GM21447 (cell line): ENCODE measurements around the gene SAMD9.
"Not testable (repeated sequence)": the region's sequence is repeated elsewhere in the genome, so short reads cannot be mapped to it uniquely, and the experiment has no call there.

Source experiments
- ATAC-seq: cut with Tn5 transposase; IDR thresholded peaks from one replicate; pipeline ENCODE4 v1.9.1; 2021; ENCODE audit not compliant: unreplicated experiment

SAMD9 gene

DNA sequence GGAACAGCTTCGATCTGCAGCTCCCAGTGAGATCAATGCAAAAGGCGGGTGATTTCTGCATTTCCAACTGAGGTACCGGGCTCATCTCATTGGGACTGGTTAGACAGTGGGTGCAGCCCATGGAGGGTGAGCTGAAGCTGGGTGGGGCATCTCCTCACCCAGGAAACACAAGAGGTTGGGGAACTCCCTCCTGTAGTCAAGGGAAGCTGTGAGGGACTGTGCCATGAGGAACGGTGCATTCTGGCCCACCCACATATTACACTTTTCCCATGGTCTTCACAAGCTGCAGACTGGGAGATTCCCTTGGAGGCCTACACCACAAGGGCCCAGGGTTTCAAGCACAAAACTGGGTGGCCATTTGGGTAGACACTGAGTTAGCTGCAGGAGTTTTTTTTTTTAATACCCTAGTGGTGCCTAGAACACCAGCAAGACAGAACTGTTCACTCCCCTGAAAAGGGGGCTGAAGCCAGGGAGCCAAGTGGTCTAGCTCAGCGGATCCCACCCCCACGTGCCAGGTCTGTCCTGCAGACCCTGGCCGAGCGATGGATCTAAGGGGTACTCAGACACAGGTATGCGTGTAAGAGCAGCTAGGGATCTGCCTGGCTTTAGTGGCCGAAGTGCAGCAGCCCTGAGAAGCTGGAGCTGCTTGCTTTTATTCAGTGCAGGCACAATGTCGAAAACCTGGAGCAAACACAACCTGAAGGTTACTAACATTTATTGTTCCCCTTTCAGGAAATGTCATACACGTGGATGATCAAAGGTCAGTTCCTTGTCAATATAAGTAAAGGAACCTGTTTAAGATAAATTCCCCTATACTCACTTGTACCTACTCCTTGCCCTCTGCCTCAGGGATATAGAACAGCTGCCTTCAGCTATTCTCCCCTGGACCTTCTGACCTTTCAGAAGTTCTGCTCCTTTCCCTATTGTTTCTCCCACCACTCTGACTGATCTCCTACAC, 3.1 kb upstream of the SAMD9 start:
- ATAC-seq = no peak

DNA sequence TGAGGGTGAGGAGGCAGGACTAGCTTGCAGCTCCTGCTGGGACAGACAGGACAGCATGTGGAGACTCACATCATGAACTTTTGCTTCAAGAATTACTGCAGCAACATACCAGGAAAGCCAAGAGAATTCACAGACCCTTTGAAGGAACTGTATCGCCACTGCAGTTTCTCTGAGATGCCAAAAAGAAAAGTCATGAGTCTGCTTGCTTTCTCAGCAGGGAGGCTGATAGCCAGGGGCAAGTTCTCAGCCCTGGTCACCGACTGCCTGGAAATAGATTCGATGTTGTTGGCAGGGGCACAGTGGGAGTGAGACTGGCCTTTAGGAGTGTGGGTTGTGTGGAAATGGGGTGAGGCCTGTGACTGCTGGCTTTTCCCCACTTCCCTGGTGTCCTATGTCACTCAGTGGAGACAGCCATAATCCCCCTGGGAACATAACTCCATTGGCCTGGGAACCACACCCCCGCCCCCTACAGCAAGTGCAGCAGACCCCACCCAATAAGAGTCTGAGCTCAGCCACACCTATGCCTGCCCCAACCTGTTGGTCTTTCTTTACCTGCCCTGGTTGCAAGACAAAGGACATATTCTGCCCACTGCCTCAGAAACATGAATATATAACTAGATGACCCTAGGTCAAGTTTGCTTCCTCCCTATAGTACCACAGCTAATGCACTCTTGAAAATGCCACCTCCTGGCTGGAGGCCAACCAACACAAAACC, 1.6 kb upstream of the SAMD9 start:
- ATAC-seq = no peak

DNA sequence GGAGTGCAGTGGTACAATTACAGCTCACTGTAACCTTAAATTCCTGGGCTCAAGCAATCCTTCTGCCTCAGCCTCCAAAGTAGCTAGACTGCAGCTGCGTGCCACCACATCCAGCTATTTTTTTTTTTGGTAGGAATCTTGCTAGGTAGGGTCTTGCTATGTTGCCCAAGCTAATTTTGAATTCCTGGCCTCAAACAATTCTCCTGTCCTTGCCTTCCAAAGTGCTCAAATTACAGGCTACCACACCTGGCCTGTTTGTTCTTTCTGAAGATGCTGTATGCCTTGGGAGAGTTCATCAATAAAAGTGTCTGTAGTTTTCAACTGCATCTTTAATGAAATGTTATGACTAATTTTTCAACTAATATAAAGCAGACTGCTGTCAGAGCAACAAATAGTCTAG, 452 bp downstream of the SAMD9 start:
- no peak for ATAC-seq

DNA sequence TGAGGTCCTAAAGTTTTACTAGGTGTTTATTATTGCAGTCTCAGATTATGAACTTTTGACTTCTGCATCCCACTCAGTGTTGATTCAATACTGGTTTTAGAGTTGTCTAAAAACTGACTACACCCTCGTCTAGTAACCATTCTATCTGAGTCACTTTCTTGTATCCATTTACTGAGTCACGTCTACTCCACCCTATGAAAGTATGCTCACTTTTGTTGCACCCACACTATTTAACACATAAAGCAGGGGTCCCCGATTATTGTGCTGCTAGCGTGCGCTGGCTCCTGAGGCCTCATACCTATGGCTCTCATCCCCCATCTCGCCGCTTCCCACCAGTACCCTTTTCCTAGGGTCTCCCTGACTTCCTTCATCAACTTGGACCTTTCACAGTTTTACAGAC, 2.0 kb downstream of the SAMD9 start:
- no peak for ATAC-seq

DNA sequence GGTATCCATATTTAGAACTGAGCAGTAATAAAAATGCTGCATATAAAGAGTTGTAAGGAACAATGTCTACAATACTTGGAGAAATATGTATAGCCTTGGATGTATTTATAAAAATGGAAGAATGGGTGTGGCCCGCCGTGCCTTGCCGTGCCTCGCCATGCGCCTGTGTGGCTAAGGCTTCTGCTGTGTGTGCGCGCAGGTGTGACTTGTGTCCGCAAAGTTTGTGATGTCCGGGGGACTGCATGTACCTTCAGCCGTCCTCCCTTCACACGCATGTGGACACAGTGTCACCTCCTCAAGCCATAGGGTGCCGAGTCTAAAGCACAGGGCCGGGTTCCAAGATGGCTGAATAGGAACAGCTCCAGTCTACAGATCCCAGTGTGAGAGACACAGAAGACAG, 9.8 kb downstream of the SAMD9 start:
- no peak for ATAC-seq

DNA sequence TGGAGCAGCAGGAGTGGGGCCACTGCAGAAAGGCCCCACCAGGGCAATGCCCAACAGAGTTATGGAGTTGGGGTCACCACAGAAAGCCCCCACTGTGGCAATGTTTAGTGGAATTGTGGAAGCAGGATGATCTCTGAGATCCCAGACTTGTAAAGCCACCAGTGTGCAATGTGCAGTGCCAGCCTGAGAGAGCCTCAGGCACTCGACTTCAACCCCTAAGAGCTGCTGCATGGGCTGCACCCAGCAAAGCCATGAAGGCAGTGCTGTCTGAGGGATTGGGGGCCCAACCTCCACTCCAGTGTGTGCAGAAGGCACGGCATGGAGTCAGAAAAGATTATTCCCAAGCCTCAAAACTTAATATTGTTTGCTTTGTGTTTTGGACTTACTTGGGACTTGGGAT, 20.4 kb downstream of the SAMD9 start:
- ATAC-seq = no peak

DNA sequence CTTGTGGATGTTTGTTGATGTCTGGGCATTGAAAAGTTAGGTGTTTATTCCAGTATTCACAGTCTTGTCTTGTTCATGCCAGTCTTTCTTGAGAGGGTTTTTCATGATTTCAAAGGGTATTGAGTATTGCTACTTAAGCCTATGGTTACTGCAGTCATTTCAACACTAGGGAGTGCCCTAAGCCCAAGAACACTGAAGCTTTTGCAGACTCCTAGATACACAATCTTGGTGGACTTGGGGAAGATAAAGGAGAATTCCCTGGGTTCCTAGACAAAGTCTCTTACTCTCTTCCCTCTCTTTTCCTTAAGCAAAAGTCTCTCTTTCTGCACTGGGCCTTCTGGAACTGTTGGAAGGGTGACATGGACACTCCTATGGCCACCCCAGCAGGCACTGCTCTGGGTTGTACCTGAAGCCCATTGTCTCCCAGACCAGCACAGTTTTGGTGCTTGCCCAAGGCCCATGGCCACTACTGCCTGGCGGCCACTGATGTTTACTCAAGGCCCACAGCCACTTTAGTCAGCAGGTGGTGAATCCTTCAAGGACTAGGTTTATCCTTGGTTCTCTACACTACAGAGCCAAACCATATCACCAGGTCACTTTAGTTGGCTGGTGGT, 24.9 kb downstream of the SAMD9 start:
- no peak for ATAC-seq

DNA sequence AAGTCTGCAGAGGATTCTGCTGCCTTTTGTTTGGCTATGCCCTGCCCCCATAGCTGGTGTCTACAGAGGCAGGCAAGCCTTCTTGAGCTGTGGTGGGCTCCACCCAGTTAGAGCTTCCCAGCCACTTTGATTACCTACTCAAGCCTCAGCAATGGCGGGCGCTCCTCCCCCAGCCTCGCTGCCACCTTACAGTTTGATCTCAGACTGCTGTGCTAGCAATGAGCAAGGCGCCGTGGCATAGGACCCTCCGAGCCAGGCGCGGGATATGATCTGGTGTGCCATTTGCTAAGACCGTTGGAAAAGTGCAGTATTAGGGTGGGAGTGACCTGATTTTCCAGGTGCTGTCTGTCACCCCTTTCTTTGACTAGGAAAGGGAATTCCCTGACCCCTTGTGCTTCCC, 44.4 kb downstream of the SAMD9 start:
- ATAC-seq = not testable (repeated sequence)

DNA sequence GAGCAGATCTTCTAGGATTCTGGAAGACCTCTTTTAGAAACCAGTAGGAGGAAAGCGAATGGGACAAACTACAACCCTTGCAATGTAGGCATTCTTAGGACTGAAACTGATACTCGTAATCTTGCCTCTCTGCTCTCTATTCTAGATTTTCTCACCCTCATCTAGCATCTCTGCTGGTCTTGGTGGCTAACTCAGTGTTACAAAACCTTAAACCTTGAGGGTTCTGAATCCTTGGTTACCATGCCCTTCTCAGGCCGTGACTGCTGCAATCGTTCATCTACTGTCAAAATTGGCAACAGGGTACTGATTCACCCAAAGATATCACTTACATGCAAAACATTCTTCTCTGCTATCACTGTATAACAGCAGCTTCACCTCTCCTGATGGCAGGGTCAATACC, 55.2 kb downstream of the SAMD9 start:
- ATAC-seq = no peak

DNA sequence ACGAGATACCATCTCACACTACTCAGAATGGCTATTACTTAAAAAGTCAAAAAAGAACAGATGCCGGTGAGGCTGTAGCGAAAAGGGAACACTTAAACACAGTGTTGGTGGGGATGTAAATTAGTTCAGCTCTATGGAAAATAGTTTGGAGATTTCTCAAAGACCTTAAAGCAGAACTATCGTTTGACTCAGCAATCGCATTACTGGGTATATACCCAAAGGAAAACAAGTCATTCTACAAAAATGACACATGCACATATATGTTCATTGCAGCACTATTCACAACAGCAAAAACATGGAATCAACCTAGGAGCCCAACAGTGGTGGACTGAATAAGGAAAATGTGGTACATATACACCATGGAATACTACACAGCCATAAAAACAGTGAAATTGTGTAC, 56.9 kb downstream of the SAMD9 start:
- no peak for ATAC-seq

DNA sequence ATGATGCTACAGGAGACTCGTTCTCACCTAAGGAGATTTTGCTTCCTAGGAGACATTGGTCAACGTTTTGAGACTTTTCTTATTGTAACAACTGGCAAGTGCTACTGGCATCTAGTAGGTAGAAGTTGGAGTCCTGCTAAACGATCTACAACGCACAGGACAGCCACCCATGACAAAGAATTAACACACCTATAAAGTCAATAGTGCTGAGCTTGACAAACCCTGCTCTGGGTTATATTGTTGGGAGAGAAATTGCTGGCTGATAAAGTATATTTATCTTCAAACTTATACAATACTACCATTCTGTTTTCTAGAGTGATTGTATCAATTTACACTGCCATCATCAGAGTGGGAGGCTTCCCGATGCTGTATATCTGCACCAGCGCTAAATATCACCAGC, 57.8 kb downstream of the SAMD9 start:
- ATAC-seq = no peak

DNA sequence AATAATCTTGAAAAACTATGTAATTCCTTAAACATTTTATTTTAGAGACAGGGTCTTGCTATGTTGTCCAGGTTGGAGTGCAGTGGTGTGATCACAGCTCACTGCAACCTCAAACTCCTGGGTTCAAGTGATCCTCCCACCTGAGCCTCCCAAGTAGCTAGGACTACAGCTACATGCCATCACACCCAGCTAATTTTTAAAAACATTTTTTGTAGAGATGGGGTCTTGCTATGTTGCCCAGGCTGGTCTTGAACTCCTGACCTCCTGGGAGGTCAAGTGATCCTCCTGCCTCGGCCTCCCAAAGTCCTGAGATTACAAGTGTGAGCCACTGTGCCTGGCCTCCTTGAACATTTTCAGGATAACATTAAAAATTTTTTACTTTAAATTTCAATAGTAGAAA, 61.2 kb downstream of the SAMD9 start:
- not testable (repeated sequence) for ATAC-seq

DNA sequence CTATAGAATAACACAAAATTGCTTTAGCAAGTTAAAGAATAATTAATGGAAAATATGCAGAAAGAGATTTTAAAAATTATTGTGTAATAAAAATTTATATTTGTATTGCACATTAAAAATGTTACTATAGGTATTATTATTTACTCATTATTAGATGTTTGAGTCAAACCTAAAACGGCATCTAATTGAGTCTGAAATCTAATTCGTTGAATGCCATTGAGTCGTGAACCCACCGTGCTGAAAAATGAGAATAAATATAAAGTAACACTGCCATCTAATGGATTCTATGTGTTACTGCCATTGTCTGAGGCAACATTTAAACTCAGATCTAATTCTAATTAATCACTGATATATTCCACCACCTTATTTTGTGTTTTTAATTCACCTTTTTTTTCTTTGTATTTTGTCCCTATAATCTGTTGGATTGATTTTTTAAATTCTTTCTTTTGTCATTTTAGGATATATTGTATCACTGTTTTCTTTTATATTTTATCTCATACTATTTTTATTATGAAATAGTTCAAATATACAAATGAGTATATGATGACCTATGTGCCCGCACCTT, 62.2 kb downstream of the SAMD9 start:
- peak; percentile 69 for ATAC-seq

DNA sequence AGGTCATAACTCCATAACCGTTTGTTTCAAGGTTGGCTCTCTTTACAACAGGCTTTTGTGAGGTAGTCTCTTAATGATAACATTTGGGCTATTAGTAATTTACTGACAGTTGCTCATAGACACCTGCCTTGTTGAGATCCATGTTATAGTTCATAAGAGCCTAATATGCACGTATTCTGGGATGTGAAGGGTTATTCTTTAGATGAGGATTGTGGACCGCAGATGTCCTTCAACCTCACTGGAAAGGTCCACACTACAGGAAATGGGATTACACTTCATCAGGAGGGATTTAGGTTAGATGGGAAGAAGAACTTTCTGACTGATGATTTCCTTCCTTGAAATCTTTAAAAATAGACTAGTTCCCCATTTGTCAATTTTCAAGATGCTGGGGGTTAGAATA, 62.8 kb downstream of the SAMD9 start:
- ATAC-seq = no peak

DNA sequence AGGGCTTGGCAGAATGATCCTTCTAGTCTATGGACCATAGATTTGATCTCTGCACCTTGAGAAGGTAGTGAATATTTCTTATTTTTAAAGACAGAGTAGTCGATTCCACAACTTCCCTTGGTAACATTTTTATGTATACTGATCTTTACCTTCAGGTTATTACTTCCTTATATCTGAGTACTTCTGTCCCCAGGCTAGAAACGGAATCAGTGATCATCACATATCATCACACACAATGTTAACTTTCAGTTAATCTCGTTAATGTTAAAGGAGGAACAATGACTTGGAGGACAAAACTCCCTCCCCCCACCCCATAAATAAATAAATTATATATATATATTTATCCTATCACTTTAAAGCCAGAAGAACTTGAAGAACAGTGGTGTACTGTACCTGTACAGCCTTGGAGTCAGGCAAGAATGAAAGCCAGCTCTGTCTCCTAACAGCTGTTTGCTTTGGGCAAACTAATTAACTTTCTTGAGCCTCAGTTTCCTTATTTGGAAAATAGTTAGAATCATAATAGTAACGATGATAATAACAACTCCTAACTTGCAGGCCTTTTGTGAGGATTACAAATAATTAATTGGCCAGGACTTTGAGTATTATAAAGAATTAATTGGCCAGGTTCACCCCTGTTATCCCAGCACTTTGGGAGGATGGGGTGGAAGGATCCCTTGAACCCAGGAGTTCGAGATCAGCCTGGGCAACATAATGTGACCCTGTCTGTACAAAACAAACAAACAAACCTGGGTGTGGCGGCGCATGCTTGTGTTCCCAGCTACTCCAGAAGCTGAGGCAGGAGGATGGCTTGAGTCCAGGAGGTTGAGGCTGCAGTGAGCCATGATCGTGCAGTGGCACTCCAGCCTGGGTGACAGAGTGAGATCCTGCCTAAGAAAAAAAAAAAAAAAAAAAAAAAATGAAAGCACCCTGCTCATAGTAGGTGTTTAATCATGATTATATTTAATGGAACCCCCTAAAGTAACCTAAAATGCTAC, 63.5 kb downstream of the SAMD9 start:
- ATAC-seq = no peak

DNA sequence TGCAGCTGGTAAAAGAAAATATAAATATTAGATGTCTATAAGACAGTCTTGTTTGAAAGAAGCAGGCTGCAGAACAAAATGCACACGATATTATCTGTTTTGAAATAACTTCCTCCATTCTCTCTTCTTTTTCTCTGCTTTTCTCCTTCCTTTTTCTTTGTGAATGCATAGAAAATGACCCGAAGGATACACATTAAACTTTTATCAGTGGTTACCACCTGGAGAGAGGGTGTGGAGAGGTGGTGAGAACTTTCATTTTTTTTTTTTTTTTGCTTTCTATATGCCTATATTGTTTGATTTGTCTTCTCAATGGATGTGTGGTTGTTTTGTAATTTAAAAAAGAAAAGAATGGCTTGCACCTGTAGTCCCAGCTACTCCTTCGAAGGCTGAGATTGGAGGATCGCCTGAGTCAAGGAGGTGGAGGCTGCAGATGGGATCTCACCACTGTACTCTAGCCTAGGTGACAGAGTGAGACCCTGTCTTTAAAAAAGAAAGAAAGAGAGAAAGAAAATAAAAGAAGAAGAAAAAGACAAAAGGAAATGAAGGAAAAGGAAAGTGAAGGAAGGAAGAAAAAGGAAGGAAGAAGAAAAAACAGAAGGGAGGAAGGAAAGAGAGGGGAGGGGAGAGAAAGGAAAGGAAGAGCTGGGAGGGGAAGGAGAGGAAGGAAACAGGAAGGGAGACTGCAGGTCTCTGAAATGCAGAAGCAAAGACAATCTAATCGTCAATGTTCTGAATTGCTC, 64.4 kb downstream of the SAMD9 start:
- ATAC-seq = no peak

DNA sequence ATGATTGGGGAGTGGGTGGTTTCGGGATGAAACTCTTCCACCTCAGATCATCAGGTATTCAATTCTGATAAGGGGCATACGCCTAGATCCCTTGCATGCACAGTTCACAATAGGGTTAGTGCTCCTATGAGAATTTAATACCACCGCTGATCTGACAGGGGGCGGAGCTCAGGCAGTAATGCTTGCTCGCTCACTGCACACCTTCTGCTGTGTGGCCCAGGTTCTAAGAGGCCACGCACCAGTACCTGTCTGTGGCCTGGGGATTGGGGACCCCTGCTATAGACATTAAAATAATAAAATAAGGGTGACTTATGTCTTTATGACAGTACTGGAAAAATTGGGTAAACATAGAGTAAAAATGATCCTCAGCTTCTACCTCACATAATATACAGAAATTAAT, 66.1 kb downstream of the SAMD9 start:
- no peak for ATAC-seq
